NCI-H2196 treated with DMSO at 0.1 percent for 48 hours (cell line): ENCODE measurements around the gene ENDOD1.
"Not testable (repeated sequence)": the region's sequence is repeated elsewhere in the genome, so short reads cannot be mapped to it uniquely, and the experiment has no call there.

Experiments
- DNase-seq: peaks from one replicate; lab custom pipeline; 2025; ENCODE audit not compliant: unreplicated experiment; lab: John Stamatoyannopoulos, UW

ENDOD1 gene

DNA sequence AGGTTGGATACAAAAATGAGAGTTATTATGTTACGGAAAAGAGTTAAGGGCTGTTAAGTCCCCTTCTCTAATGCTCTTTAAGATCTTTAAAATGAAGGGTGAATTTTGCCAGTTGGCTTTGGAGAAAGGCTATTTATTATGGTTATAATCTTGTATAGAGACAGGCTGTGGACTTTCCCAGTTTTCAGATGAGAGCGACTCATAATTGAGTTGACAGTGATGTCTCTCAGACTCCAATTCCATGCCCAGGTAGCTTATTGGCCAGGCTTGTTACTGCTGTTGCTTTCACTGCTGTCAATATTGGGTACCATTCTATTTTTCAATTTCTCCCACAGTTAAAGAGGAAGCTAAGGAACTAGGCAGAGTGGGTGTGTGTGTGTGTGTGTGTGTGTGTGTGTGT, 13.1 kb downstream of the ENDOD1 start:
- no peak for DNase-seq

DNA sequence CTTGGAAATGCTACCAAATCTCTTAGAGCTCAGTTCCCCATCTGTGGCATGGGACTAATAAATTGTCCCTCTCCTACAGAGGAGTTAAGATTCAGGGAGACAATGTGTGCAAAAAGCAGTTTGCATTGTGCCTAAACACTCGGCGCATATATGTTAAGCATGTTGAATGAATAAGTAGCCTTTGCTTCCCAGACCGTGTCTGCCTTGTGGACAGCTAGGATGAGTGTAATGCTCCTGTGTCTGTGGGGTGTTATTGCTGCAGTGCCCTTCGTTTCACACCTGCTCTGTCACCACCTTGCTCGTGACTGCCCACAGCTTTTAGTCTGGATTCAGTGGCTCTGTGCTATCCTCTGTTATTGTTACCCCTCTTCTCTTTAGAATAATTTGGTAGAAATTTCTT, 14.1 kb downstream of the ENDOD1 start:
- no peak for DNase-seq

DNA sequence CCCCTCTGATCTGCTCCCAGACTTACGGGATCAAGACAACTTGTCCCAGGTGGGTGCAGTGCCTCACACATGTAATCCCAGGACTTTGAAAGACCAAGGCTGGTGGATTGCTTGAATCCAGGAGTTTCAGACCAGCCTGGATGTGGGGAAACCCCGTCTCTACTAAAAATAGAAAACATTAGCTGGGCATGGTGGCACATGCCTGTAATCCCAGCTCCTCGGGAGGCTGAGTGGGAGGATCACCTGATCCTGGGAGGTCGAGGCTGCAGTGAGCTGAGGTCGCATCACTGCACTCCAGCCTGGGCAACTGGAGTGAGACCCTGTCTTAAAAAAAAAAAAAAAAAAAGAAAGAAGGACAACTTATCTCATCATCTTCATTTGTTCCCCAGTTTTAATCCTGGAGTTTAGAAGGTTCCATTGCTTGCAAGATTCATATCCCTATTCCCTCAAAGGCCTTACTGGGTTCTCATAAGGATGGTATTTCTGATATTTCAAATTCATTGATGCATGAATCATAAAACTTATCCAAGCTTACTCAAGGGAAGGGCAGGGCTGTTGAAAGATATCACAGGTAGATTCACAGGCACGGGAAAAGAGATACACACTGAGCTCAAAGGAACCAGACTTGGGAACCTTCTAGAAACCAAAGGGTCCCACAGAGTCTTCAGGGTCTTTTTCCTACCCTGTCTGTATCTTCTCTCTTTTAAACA, 14.6 kb downstream of the ENDOD1 start:
- no peak for DNase-seq

DNA sequence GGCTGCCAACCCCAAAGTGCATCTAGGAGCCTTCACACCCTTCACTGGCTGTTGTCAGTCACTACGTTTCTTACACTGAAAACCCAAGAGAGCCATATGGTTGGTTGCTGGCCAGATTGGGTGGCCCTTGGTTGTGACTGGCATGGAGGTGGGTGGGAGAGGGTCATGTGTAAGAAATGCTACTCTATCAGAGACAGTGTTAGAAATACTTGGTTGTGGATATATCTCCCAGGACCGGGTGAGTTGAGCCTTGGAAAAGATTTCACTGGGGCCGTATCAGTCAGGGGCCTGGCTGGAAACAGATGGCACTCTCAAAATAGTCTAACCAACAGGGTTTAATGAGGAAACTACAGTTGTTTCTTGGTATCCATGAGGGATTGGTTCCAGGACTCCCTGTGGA, 15.2 kb downstream of the ENDOD1 start:
- DNase-seq = no peak

DNA sequence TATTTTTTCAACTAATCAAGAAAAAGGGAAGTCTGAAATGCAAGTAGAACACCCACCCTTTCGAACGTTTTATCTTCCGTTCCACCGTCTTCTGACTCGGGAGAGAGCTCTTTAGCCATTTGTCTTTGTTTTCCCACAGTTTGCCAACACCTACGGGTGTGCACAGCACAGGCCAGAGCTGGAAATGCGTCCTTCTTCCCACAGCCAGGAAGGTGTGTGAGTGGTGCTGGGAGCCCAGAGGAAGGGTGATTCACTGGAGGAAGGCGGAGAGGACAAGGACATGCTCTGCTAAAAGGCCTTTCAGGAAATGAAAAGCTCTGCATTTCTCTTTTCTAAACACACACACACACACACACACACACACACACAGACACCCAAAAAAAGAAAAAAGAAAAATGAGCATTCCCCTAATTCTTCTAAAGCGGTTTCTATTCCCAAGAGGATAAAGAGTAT, 18.5 kb downstream of the ENDOD1 start:
- DNase-seq = no peak

DNA sequence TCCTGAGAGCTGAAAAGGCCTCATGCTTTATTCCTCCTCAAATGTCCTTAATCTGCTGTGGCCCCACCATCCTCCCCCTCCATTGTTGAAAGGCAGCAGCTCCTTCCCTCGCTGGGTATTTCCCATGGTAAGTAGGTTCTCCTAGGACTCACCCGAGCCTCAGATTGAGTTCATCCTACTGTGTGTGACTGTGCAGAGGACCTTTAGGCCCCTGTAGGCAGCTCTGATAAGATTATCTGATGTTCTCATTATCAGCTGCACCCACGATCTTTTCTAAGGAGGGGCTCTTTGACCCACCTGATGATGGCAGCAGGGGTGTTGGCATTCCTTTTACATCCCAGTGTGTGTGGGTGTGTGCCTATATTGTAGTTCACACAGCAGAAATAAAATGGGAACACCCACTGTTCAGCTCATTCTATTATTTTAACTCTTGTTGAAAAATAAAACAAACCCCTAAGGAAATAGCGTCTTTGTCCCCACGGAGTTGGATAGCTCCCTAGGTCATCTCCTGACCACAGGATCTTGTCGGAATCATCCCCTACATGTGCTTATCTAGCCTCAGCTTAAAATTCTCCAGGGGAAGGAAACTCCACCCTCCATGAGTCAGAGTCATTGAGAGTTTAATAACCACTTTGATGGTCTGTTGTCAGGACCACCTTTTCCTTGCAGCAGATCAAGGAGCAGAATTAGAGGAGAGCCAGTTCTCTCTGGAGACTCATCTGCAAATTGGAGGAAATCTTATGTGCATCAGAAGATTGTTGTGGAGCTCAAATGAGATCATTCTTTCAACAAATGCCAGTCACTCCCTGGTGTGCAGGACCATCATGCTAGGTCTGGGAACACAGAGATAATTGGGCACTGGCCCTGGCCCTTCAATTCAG, 19.3 kb downstream of the ENDOD1 start:
- DNase-seq = no peak

DNA sequence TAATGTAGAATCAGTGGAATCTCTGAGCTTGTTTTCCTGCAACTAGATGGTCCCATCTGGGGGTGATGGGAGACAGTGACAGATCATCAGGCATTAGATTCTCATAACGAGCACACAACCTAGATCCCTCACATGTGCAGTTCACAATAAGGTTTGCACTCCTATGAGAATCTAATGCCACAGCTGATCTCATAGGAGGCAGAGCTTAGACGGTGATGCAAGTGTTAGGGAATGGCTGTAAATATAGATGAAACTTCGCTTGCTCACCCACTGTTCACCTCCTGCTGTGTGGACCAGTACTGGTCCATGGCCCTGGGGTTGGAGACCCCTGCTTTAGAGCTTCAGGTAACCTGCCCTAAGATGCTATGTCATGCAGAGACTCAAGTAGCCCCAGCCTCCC, 21.8 kb downstream of the ENDOD1 start:
- not testable (repeated sequence) for DNase-seq

DNA sequence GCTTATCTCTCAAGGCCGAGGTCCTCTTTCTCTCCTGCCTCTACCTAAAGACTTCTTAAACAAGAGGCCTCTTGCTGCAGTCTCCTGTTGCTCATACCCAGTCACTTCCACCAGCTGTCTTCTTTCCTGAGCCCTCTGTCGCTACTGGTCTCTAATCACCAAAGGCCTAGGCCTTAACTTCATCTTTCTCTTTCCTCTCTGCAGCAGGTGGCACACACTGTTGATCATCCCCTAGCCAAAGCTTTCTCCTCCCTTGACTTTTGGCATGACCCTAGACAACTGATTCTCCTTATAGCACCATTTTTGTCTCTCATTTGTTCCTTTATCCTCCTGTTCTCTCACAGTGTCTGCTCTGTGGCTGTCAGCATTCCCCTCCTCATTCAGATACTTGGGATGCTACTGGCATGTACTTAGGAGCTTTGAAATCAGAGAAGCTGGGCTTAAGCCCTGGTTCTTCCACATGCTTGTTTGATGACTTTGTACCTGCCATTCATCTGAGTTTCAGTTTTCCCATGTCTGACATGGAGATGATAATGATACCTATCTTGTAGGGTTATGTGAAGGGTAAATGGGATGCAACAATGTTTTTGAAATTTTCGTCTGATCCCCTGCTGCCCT, 22.4 kb downstream of the ENDOD1 start:
- DNase-seq = no peak

DNA sequence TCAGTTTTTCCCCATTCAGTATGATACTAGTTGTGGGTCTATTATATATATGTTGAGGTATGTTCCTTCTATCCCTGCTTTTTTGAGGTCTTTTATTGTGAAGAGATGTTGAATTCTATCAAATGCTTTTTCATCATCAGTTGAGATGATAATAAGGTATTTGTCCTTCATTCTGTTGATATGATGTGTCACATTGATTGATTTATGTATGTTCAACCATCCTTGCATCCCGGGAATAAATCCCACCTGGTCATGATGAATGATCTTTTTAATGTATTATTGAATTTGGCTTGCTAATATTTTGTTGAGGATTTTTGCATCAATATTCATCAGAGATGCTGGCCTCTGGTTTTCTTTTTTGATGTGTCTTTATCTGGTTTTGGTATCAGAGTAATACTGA, 26.0 kb downstream of the ENDOD1 start:
- DNase-seq = no peak

DNA sequence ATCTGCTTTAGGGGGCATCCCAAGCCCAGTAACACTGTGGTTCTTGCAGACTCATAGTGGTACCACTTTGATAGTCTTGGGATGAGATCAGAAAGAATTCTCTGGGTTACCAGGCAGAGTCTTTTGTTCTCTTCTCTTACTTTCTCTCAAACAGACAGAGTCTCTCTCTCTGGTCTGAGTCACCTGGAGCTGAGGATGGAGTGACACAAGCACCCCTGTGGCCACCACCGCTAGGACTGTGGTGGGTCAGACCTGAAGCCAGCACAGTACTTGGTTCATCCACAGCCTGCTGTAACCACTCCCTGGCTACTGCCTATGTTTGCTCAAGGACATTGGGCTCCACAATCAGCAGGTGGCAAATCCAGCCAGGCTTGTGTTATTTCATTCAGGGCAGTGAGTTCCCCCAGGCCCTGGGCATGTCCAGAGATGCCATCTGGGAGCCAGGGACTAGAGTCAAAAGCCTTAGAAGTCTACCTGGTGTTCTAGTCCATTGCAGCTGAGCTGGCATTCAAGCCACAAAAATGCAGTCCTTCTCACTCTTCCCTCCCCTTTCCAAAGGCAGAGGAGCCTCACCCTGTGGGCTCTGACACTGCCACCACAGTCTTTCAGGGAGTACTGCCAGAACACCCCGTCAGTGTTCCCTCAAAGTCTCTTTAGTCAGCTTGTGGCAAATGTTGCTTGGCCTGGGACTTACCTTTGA, 29.9 kb downstream of the ENDOD1 start:
- no peak for DNase-seq

DNA sequence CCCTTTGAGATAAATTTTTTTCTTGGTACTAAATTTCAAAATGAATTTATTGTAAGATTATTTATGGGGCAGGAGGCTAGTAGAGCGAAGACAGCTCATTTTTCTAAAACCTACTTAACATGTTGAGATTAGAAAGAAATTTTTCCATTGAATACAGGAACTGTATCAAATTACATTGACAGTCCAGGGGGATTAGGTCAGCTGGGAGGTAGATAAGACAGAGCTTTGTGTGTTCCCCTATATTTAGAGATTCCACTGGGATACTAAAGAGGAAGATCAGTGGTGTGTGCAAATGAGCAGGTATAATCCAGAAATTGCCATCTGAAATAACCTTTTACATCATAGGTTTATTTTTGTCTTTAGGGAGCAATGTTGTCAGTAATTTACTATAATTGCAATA, 32.1 kb downstream of the ENDOD1 start:
- DNase-seq = no peak

DNA sequence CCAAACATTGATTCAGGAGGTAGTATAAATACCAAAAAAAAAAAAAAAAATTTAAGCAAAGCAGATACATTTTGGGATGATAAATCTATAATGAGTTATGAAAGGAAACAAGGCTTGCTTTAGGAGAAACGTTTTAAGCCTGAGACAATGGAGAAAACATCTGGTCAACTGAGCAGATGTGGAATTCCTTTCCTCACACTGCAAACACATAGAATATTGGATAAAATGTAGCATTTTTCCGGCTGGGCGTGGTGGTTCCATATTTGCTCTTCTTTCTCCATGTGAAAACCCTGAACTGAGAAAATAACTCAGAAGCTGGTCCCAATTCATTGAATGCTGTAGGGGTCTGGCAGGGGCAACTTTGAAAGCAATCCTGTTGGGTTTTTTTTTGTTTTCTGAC, 33.9 kb downstream of the ENDOD1 start:
- DNase-seq = no peak

DNA sequence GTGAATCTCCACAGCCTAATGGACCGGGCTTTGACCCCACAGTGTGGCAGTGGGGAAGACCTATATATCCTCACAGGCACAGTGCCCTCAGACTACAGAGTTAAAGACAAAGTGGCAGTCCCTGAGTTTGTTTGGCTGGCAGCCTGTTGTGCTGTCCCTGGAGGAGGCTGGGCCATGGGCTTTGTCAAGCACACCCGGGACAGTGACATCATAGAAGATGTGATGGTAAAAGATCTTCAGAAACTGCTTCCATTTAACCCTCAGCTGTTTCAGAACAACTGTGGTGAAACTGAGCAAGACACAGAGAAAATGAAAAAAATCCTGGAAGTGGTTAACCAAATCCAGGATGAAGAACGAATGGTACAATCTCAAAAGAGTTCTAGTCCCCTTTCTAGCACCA, 39.0 kb downstream of the ENDOD1 start:
- no peak for DNase-seq

DNA sequence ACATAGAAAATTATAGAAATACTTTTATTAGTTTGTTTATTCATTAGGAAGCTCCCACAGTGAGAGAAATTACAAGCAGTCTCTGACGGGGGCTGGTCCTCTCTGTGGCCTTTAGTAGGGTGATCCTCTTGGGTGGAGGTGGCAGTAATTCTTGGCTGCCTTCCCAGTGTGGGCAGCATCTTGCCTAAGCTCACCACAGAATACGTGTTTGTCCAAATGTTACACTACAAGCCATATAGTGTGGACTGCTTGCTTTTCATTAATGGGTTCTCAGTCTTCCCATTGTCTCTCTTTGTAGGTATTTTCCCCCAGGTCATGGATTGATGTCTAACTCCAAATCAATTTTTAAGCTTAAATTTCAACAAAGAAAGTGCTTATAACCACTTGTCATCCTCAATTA, 43.3 kb downstream of the ENDOD1 start:
- no peak for DNase-seq

DNA sequence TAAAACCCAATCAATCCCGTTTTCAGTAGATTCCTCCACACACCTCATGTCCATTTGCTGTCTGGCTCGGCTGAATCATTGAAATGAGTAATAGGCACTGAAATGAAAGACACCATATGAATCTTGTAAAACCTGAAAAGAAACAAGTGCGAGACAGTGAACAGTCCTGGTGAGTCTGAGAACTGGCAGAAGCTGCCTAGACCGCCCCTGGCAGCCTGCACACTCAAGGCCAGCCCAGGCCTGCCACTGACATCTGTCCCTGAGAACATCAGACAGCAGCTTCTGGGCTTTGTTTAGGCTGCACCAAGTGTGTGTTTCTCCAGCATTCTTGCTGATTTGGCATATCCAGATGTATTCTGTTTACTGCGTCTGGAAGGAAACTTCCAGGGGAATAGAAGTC, 44.8 kb downstream of the ENDOD1 start:
- no peak for DNase-seq

DNA sequence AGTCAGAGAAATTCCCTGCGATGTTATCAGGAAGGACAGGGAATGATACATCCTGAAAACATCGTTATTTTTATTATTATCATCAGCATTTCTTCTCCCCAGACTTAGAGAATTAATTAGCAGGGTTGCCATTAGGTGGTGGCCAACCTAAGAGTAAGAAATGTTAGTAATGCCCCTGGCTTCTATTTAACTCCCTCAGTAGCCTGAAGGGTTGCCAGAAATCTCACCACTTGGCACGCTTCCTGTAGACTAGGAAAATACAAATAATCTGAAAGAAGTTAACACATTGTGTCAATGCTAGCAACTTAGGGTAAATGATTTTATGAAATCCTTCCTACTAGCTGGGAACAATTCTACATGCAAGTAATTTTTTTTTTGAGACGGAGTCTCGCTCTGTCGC, 45.5 kb downstream of the ENDOD1 start:
- no peak for DNase-seq

DNA sequence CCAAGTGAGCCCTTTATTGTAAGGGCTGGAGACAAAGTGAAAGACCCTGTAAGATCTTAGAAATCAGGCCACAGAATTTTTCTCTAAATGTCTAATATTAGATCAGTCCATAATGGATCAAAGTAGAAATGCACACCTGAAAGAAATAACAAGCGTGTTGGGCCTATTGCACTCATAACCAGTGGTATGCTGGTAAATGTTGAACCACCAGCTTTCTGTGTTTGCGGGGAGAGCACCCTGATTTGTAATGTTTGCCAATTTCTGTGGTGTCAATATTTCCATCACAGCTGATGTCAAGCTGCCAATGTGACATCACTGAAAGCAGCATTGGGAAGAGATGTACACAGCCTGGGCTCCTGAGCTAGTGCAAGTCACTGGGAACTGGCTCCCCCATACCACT, 46.2 kb downstream of the ENDOD1 start:
- DNase-seq = no peak

DNA sequence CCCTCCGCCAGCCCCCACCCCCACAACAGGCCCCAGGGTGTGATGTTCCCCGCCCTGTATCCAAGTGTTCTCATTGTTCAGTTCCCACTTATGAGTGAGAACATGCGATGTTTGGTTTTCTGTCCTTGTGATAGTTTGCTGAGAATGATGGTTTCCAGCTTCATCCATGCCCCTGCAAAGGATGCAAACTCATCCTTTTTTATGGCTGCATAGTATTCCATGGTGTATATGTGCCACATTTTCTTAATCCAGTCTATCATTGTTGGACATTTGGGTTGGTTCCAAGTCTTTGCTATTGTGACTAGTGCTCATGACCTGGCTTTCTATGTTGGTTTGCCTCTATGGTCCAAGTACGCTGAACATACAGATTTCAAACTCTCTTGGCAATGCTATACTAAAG, 47.1 kb downstream of the ENDOD1 start:
- DNase-seq = not testable (repeated sequence)

DNA sequence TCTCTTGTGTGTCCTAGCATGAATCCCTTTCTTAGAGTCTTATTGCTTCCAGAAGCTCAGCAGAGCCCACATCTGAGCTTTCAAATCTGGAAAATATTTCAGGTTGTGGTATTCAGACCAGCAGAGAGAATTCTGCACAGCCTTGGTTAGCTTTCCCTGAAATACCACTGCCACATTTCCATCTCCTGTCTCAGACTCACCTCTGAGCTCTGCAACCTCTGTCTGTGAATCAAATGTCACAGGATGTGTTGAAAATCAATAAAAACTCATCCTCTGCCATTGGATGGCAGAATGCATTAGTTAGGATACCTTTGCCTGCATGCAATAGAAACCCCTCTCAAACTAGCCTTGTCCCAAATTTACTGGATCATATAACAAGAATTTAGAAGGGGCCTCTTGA, 47.7 kb downstream of the ENDOD1 start:
- DNase-seq = no peak

DNA sequence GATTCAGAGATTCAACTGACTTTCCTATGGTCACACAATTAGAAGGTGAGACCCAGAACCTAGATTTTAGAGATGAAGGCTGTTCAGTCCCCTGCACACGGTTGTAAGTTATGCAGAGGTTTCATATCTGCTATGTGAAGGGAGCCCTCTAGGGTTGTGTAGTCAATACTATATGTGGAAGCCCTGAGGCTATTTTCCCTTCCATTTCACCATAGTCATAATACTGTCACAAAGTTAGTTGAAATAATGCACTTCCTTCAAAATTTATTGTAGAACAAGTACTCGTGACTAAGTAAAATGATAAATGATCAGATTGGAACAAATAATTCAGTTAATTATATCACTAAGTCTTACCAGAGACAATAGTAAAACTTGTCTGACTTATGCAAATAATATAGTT, 48.8 kb downstream of the ENDOD1 start:
- no peak for DNase-seq

DNA sequence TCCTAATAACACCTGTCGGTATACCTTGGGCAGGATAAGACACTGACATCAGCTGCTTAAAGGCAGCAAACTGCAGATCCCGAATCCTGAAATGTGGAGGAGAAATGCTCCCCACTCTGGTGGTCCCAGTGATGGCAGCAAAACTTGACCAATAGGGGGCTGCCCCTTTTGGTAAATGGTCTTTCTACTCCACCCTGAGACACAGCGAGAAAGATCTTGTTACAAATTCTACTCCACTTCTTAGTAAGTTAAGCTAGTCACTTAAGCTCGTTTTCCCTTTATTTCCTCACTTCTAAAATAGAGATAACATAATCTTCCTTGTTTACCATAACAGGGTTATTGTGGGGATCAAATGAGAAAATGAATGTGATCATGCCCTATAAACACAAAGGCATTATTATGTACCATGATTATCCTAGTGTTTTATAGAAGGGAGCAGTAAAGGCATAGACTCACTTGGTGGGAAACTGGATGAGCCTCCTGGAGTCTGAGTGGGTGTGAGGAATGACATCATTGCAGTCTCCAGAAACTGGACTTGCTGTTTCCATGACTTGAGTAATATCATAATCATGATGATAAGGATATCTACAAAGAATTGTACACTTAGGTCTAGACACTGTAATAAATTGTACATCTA, 50.9 kb downstream of the ENDOD1 start:
- no peak for DNase-seq
